HG02870 (cell line): ENCODE measurements around the gene SLC35G6.
"Not testable (repeated sequence)": the region's sequence is repeated elsewhere in the genome, so short reads cannot be mapped to it uniquely, and the experiment has no call there.

ENCODE experiments used
- ATAC-seq: cut with Tn5 transposase; IDR thresholded peaks from one replicate; pipeline ENCODE4 v1.9.1; 2021; ENCODE audit warnings: mild to moderate bottlenecking, moderate library complexity; ENCODE audit not compliant: unreplicated experiment

Gene SLC35G6

DNA sequence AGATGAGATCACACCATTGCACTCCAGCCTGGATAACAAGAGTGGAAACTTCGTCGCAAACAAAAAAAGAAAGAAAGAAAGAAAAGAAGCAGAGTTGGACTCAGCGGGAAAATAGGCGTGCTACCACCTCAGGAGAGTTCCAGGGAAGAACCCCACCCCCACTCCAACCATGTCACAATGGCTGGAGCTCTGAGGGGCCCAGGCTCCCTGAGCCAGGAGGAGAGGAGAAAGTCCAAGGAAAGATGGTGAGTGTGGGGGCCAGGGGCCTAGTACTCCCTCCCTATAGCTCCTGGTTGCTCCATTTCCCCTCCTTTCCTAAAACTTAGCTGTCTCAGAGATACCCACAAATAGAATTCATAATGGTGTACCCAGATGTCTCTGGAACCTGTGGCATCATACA lies at the start of gene SLC35G6:
Gene SLC35G6 (plus strand): TSS at position 172 of the 400 bp plus-strand sequence. CDS start 71 bp downstream, at position 243.
- ATAC-seq = not testable (repeated sequence)

DNA sequence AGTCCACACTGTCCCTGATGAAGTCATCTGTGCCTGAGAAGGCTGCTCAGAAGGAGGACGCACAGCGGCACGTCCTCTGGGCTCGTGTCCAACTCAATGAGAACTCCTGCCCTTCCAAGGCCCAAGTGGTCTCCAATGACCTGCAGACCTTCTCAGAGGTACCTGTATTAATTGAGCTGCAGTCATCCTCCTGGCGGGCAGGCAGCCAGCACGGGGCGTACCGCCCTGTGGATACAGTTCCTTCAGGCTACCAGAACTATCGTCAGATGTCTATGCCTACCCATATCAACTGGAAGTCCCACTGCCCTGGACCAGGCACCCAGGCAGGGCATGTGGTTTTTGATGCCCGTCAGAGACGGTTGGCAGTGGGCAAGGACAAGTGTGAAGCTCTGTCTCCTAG lies 49.0 kb upstream of the SLC35G6 start:
- ATAC-seq = no peak

DNA sequence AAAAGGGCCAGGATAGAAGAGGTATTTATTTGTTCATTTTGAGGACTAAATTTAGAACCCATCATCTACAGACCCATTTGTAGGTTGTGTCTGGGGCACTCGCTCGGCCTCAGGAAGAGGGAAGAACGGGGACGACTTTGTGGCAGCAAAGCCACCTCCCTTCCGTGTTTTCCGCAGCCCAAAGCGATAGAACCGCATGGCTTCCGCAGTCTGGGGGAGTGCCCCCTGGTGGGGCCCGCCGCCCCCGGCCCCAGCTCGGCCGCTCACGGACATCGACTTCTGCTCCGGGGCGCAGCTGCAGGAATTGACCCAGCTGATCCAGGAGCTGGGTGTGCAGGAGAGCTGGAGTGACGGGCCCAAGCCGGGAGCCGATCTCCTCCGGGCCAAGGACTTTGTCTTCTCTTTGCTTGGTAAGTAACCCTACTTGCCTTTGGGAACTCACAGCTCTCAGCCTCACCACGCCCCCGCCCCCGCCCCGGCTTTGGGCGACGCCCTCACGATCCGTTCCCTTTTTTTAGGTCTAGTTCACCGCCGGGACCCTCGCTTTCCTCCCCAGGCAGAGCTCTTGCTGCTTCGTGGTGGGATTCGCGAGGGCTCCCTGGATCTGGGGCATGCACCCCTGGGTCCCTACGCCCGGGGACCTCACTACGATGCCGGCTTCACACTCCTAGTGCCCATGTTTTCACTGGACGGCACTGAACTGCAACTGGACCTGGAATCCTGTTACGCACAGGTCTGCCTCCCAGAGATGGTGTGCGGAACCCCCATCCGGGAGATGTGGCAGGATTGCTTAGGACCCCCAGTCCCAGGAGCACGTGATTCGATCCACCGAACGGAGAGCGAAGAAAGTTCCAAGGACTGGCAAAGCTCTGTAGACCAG lies 45.3 kb upstream of the SLC35G6 start:
- ATAC-seq = no peak

DNA sequence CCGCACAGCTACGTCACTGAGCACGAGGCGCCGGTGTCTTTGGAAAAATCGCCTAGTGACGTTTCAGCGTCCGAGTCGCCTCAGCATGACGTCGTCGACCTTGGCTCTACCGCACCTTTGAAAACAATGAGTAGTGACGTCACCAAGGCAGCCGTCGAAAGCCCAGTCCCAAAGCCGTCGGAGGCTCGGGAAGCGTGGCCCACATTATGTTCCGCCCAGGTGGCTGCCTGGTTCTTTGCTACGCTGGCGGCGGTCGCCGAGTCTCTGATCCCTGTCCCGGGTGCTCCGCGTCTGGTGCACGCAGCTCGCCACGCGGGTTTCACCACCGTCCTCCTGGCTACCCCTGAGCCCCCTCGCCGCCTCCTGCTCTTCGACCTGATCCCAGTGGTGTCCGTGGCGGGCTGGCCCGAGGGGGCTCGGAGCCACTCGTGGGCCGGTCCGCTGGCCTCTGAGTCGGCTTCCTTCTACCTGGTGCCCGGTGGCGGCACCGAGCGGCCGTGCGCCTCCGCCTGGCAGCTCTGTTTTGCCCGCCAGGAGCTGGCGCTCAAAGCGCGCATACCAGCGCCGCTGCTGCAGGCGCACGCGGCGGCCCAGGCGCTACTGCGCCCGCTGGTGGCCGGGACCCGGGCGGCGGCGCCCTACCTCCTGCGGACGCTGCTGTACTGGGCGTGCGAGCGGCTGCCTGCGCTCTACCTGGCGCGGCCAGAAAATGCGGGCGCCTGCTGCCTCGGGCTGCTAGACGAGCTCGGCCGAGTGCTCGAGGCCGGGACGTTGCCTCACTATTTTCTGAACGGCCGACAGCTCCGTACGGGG lies 44.5 kb upstream of the SLC35G6 start:
- ATAC-seq = no peak

DNA sequence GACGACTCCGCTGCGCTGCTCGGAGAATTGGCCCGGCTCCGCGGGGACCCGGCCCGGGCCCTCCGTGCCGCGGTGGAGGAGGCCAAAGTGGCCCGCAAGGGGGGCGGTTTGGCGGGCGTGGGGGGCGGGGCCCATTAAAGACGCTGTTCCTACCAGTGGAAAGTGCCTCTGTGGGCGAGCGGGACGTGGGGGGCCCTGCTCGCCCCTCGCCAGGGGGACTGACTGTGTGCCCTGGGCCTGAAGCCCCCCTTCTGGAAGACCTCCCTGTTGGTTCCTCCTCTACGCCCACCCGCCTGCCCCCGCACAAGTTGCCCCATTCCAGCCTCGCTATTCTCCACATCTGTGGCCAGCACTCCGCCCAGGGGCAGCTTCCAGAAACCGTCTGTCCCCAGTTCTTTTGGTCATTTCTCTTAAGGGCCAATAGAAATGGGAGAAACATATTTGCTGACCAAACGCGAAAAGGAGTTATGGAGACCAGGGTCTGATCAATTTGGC lies 43.8 kb upstream of the SLC35G6 start:
- ATAC-seq = no peak

DNA sequence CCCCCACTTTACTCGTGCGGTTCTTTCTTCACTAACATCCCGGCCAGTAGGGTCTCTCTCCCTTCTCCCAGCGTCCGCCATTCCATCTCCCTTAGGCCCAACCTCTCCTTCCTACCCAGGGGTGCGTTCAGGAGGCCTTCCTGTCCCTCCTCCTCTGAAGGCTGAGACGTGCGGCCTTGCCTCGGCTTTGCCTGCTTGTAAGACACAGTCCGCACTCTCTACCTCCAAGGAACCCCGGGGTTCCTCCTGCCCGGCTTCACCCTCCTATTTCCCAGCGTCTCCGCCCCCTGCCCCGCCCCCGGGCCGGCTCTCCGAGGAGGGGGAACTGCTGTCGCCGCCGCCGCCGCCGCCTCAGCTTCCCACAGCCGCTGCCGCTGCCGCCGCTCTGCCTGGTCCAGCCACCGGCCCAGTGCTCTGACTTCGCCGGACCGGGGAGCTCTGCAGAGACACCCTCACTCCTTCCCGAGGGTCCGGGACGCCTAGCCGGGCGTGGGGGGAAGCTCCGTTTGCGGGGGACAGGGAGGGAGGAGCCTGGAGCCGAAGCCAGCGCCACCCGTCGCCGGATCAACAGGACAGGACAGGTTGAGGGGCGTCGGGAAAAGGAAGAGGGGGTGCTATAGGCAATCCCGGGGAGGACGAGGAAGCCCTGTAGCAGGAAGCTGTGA lies 43.2 kb upstream of the SLC35G6 start:
- no peak for ATAC-seq

DNA sequence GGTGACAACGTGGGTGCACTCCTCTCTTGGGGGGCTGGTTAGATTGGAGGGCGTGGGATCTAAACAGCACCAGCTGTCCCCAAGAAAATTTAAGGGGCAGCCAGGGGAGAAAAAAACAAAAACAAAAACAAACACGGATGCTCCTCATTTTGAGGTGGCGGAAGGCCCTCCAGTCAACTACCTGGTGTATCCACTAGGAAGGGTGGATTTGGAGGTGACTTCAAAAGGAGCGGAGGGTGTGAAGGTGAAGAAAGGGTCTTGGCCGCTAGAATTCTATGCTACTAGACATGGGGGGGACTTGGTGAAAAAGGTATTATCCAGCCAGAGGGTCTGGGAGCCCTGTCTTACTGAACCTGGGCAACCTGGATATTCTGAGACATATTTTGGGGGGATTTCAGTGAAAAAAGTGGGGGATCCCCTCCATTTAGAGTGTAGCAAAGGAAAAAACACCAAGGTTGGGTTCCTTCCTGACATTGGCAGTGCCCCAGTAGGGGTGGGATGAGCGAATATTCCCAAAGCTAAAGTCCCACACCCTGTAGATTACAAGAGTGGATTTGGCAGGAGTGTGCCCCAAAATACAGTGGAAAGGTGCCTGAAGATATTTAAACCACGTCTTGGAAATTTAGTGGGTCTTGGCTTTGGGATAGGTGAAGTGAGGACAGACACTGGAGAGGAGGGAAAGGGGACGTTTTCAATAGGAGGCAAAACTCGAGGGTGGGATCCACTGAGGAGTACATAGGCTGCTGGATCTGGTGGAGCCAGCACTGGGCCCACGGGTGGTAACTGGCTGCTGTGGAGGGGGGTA lies 42.4 kb upstream of the SLC35G6 start:
- no peak for ATAC-seq

DNA sequence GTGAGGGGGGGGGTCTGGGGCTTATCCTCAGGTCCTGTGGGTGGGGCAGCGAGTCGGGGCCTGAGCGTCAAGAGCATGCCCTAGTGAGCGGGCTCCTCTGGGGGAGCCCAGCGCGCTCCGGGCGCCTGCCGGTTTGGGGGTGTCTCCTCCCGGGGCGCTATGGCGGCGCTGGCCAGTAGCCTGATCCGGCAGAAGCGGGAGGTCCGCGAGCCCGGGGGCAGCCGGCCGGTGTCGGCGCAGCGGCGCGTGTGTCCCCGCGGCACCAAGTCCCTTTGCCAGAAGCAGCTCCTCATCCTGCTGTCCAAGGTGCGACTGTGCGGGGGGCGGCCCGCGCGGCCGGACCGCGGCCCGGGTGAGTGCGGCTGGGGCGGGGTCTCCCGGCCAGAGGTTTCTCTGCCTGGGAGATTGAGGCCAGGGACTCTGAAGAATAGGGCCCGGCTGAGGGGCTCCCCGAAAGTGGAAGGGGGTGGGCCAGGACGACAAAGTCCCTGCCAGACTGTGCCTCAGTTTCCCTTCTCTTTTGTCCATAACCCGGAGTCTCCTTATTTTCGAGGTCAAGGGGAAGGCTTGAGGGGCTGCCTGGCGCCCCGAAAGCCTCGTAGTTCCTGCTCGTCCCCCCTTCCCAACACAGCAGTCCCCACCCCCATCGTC lies 41.7 kb upstream of the SLC35G6 start, which contains the start of gene FGF11:
Gene FGF11 (plus strand): TSS at position 51 of the 651 bp plus-strand sequence. CDS start 109 bp downstream, at position 160.
- no peak for ATAC-seq

DNA sequence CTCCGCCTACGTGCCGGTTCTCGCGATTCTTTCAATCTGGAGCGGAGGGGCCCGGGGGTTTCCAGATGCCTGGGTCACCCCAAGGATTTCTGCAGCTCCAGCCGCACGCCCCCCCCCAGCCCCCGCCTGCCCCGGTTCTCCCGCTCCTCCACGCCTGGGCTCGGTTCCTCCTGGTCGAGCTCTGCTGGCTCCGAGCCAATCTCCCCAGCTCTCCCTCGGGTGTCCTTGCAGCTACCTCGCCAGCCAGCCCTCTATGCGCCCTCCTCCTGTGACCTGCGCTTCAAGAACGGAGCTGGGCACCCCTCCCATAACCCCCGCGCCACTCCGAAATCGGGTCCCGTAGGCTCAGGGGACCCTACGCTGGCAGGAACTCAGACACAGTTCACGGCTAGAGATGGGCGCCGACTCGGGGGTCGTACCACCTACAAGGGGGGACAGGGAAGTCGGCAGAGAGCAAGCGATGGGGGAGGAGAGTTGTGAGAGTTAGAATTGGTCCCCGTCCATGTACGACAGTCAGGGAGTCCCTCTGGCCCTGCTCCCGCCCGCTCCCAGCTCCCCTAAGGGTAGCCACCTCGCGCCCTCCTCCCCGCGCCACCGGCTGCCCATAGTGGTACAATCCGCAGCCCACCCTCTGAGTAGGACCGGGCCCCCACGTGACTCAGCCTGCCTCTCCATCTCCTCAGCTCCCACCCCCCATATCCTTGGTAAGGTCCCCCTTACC lies 41.0 kb upstream of the SLC35G6 start:
- no peak for ATAC-seq

DNA sequence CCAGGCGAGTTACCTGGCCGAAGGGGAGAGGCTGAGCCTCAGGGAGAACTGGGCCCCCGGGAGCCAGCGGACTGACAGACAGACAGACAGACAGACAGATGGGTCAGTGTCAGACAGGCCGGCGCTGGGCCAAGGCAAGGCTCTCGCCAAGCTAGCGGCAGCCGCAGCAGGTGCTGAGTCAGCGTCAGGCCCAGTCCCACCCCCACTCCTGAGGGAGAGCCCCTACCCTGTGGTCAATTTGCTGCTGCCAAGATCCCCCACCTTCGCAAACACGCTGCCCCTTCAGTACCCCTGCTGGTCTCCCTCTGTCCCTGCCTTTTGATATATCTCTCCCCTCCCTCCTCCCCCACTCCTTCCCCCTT lies 40.4 kb upstream of the SLC35G6 start:
- no peak for ATAC-seq

DNA sequence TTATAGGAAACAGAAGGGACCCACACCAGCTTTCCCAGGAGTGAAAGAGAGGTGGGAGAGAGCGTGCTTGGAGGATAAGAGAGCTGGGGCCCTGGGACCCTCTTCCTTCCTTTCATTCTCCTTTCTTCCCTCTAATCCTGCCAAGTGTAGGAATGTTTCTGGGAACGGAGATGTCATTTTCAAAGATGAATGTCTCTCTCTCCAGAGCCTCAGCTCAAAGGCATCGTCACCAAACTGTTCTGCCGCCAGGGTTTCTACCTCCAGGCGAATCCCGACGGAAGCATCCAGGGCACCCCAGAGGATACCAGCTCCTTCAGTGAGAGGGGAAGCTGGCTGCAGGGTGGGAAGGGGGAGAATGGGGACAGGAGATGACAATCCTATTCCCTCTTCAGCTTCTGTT lies 40.0 kb upstream of the SLC35G6 start:
- no peak for ATAC-seq

DNA sequence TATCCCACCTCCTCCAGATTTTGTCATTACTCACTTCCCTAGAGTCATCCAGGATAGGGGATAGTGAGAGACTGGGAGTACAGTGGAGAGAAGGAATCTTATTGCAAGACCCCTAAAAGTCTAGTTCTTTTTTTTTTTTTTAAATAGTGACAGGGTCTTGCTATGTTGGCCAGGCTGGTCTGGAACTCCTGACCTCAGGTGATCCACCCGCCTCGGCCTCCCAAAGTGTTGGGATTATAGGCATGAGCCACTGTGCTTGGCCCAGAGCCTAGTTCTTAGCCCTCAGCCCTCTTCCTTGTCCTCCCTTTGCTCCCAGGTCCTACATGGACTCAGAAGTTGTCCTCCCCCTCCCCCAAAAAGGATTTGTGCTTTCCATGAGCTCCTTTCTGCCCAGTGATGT lies 39.1 kb upstream of the SLC35G6 start:
- no peak for ATAC-seq

DNA sequence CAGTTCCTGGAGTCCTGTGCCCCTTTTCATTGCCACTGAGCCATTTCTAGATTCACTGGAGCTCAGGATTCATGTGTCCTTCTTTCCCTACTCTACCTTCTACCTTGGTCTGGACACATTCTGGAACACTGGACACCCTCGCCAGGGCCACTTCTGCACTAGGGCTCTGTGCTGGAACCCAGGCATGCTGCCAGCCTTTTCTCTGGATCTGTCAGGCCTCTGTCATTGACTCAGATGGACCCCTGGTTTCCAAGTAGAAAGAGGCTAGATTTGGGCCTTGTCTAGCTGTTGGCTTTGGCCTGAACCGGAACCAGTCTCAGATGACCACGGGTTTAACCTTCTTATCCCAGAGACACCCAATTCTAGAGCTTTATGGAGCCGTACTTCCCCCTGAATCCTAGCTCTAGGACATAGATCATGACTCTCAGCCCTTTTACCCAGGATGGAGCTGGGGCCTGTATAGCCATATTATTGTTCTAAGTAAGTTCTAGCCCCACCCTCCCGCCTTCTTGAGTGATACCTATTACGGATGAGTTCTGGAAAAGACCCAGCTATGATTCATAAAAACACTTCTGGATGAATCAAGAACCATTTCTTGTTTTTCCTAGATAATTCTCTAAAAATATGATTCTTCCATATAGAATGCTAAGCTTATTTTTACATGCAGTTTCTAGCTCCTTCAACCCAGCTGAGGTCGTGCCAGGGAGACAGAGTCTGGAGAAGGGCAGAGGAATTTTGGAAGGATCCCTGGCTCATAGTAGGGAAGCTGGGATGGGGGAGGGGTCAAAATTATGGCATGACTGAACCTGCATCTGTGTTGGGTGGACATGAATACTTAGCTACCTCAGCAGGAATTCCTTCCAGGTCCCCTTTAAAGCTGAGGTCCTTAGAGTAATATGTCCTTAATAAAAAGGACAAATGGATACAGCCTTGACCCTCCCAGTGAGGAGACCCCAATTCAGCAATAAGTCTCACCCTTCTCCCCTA lies 37.5 kb upstream of the SLC35G6 start:
- no peak for ATAC-seq

DNA sequence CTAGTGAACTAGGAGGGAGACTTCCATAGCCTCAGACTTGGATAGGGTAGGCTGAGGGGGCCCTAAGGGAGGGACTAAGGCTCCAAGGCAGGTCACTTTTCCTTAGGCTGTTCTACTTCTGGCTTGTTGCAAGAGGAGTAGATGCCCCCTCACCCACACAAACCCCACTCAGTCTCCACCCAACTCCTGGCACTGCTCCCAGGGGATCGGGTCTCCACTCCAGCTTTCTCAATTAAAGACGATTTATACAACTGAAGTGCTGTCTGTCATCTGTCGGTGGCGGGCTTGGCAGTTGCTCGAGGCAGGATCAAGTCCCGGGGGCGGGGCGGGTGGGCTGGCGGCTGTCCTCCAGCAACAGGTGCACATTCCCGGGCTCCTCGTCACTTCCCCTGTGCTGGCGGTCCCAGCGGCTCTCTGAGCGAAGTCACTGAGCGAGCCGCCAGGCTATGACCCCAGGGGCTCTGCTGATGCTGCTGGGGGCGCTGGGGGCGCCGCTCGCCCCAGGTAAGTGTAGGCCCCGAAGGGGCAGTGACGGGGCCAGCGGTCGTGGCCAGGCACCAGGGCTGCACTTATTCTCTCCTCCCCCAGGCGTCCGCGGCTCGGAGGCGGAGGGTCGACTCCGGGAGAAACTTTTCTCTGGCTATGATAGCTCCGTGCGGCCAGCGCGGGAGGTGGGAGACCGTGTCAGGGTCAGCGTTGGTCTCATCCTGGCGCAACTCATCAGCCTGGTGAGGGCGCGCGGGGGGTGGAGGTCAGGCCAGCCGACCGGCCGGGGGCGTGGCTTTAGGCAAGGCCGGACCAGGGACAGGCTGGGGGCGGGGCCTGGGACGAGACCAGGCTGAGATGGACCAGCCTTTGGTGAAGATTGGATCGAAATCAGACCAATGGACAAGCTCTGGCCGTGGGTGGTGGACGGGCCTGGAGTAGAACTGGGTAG lies 36.3 kb upstream of the SLC35G6 start, which contains the start of gene CHRNB1:
Gene CHRNB1 (plus strand): TSS at position 380 of the 937 bp plus-strand sequence. CDS start 67 bp downstream, at position 447.
- ATAC-seq = no peak

DNA sequence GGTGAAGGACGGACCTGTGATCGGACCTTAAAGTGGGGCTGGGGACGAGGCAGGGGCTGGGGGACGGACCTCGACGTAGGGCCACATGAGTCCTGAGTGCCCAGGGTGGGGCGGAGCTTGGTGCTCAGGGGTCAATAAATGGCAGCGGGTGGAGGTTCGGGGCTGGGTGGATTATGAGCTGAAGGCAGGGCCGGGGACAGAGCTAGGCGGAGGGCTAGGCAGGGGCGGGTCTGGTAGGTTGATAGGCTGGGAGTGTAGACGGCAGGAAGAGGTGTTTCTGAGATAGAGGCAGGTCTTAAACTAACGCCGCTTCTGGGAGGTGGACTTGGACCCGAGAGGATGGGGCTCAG lies 35.7 kb upstream of the SLC35G6 start:
- no peak for ATAC-seq

DNA sequence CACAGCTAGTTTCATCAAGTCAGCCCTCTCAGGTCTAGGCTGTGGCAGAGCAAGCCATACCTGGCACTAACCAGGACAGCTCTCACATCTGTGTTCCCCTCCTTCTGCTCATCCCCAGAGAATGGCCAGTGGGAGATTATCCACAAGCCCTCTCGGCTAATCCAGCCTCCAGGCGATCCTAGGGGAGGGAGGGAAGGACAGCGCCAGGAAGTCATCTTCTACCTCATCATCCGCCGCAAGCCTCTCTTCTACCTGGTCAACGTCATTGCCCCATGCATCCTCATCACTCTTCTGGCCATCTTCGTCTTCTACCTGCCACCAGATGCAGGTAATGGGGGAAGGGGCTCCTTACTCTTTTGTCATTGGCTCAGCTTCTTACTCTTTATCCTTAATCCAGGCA lies 32.8 kb upstream of the SLC35G6 start:
- no peak for ATAC-seq
